K562 (cell line): ENCODE measurements around the gene ZNF574.

Experiments
- ELF2 ChIP-seq: fragments of 250-450 bp; sonication (Bioruptor Pico); IDR thresholded peaks from 2 replicates; pipeline ENCODE4 v1.5.0; 2021; ENCODE audit warnings: mild to moderate bottlenecking
- EZH2 ChIP-seq: IDR thresholded peaks from 2 replicates; pipeline ENCODE4 v1.6.1; 2012; ENCODE audit warnings: low read depth, mild to moderate bottlenecking, inconsistent platforms, low read length, borderline replicate concordance
- NFRKB ChIP-seq: fragments of 450-650 bp; IDR thresholded peaks from 2 replicates; pipeline ENCODE4 v1.6.1; 2016; ENCODE audit warnings: low read depth
- NR3C1 ChIP-seq: sonication (generic); formaldehyde crosslinking; IDR thresholded peaks from 2 replicates; pipeline ENCODE4 v1.8.1; 2022; ENCODE audit warnings: missing genetic modification reagents
- POLR2AphosphoS5 ChIP-seq: IDR thresholded peaks from 2 replicates; pipeline ENCODE4 v1.6.1; 2011; ENCODE audit warnings: mild to moderate bottlenecking, low read depth, low read length, moderate library complexity; ENCODE audit not compliant: control insufficient read depth, insufficient read depth
- TARDBP ChIP-seq: fragments of 450-650 bp; IDR thresholded peaks from 2 replicates; pipeline ENCODE4 v1.6.1; 2016
- TF ChIP-seq, protein P1 (sequence below): IDR thresholded peaks from 2 replicates; pipeline ENCODE4 v1.6.1; 2014; ENCODE audit warnings: antibody characterized with exemption
- TF ChIP-seq, protein P2 (sequence below): fragments of 250-450 bp; sonication (Bioruptor Pico); IDR thresholded peaks from 2 replicates; pipeline ENCODE4 v1.5.0; 2022; ENCODE audit warnings: mild to moderate bottlenecking
- TF ChIP-seq, protein P3 (sequence below), 2 experiments: fragments of 450-650 bp; formaldehyde crosslinking in 1 of 2; IDR thresholded peaks; 2 replicates each; pipeline versions ENCODE4 v1.4.0 to v1.6.1; 2014 to 2020; ENCODE audit warnings: mild to moderate bottlenecking in 2 of 2, borderline replicate concordance in 1 of 2, low read depth in 1 of 2
- TF ChIP-seq, protein P4 (sequence below): sonication (generic); formaldehyde crosslinking; IDR thresholded peaks from 2 replicates; pipeline ENCODE4 v1.8.0; 2022; ENCODE audit warnings: mild to moderate bottlenecking, missing genetic modification reagents, borderline replicate concordance
- TF ChIP-seq, protein P5 (sequence below), 3 experiments: IDR thresholded peaks in 2 of 3; conservative IDR thresholded peaks in 1 of 3; 2 replicates each; pipeline ENCODE4 v1.5.1; 2011 to 2012; ENCODE audit warnings: low read length in 3 of 3, mild to moderate bottlenecking in 3 of 3, control low read depth in 2 of 3, improper control_type of control experiment in 1 of 3, inconsistent platforms in 1 of 3, low read depth in 1 of 3, mixed read lengths in 1 of 3, moderate library complexity in 1 of 3; ENCODE audit not compliant: insufficient read depth in 2 of 3

DNA sequence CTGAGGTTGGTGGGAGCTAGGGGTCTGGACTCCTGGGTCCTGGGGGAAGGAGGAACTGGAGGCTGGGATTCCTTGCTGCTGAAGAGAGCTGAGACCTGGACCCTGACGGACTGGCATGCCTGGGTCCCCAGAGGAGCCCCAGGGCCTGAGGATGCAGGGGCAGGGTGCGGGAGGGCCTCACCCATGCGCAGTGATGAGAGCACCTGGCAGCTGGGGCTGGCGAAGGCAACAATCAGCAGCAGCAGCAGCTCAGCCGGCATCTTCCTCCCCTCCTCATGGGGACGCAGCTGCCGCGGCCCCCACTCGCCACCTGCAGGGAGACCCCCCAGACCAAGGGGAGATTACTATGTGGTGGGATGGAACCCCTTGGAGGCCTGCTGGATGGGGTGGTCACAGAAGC, 10.5 kb upstream of the ZNF574 start:
- TF ChIP-seq, protein P1, sequence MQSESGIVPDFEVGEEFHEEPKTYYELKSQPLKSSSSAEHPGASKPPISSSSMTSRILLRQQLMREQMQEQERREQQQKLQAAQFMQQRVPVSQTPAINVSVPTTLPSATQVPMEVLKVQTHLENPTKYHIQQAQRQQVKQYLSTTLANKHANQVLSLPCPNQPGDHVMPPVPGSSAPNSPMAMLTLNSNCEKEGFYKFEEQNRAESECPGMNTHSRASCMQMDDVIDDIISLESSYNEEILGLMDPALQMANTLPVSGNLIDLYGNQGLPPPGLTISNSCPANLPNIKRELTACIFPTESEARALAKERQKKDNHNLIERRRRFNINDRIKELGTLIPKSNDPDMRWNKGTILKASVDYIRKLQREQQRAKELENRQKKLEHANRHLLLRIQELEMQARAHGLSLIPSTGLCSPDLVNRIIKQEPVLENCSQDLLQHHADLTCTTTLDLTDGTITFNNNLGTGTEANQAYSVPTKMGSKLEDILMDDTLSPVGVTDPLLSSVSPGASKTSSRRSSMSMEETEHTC, result no peak
- TF ChIP-seq, protein P2, sequence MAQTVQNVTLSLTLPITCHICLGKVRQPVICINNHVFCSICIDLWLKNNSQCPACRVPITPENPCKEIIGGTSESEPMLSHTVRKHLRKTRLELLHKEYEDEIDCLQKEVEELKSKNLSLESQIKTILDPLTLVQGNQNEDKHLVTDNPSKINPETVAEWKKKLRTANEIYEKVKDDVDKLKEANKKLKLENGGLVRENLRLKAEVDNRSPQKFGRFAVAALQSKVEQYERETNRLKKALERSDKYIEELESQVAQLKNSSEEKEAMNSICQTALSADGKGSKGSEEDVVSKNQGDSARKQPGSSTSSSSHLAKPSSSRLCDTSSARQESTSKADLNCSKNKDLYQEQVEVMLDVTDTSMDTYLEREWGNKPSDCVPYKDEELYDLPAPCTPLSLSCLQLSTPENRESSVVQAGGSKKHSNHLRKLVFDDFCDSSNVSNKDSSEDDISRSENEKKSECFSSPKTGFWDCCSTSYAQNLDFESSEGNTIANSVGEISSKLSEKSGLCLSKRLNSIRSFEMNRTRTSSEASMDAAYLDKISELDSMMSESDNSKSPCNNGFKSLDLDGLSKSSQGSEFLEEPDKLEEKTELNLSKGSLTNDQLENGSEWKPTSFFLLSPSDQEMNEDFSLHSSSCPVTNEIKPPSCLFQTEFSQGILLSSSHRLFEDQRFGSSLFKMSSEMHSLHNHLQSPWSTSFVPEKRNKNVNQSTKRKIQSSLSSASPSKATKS (CRISPR knock-in tag), result no peak
- TF ChIP-seq TARDBP (no peak), NR3C1 (CRISPR knock-in tag) (no peak), ELF2 (CRISPR knock-in tag) (no peak), EZH2 (no peak), POLR2AphosphoS5 (no peak), NFRKB (no peak)
- TF ChIP-seq, protein P3, sequence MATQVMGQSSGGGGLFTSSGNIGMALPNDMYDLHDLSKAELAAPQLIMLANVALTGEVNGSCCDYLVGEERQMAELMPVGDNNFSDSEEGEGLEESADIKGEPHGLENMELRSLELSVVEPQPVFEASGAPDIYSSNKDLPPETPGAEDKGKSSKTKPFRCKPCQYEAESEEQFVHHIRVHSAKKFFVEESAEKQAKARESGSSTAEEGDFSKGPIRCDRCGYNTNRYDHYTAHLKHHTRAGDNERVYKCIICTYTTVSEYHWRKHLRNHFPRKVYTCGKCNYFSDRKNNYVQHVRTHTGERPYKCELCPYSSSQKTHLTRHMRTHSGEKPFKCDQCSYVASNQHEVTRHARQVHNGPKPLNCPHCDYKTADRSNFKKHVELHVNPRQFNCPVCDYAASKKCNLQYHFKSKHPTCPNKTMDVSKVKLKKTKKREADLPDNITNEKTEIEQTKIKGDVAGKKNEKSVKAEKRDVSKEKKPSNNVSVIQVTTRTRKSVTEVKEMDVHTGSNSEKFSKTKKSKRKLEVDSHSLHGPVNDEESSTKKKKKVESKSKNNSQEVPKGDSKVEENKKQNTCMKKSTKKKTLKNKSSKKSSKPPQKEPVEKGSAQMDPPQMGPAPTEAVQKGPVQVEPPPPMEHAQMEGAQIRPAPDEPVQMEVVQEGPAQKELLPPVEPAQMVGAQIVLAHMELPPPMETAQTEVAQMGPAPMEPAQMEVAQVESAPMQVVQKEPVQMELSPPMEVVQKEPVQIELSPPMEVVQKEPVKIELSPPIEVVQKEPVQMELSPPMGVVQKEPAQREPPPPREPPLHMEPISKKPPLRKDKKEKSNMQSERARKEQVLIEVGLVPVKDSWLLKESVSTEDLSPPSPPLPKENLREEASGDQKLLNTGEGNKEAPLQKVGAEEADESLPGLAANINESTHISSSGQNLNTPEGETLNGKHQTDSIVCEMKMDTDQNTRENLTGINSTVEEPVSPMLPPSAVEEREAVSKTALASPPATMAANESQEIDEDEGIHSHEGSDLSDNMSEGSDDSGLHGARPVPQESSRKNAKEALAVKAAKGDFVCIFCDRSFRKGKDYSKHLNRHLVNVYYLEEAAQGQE (IDR thresholded peaks at IDR 0.05; ENCODE audit: borderline replicate concordance), result no peak
- TF ChIP-seq, protein P3 (CRISPR knock-in tag; IDR thresholded peaks at IDR 0.05; ENCODE audit: low read depth), result no peak
- TF ChIP-seq, protein P4, sequence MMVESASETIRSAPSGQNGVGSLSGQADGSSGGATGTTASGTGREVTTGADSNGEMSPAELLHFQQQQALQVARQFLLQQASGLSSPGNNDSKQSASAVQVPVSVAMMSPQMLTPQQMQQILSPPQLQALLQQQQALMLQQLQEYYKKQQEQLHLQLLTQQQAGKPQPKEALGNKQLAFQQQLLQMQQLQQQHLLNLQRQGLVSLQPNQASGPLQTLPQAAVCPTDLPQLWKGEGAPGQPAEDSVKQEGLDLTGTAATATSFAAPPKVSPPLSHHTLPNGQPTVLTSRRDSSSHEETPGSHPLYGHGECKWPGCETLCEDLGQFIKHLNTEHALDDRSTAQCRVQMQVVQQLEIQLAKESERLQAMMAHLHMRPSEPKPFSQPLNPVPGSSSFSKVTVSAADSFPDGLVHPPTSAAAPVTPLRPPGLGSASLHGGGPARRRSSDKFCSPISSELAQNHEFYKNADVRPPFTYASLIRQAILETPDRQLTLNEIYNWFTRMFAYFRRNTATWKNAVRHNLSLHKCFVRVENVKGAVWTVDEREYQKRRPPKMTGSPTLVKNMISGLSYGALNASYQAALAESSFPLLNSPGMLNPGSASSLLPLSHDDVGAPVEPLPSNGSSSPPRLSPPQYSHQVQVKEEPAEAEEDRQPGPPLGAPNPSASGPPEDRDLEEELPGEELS (CRISPR knock-in tag), result no peak
- TF ChIP-seq, protein P5, sequence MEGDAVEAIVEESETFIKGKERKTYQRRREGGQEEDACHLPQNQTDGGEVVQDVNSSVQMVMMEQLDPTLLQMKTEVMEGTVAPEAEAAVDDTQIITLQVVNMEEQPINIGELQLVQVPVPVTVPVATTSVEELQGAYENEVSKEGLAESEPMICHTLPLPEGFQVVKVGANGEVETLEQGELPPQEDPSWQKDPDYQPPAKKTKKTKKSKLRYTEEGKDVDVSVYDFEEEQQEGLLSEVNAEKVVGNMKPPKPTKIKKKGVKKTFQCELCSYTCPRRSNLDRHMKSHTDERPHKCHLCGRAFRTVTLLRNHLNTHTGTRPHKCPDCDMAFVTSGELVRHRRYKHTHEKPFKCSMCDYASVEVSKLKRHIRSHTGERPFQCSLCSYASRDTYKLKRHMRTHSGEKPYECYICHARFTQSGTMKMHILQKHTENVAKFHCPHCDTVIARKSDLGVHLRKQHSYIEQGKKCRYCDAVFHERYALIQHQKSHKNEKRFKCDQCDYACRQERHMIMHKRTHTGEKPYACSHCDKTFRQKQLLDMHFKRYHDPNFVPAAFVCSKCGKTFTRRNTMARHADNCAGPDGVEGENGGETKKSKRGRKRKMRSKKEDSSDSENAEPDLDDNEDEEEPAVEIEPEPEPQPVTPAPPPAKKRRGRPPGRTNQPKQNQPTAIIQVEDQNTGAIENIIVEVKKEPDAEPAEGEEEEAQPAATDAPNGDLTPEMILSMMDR (IDR thresholded peaks at IDR 0.05 in 2 of 3, conservative IDR thresholded peaks at IDR 0.05 in 1 of 3; ENCODE audit: insufficient read depth in 2 of 3, low read depth in 1 of 3, low read length in 3 of 3), result no peak
